Right hindlimb (tissue), 1 donor: ENCODE data around the gene ZMIZ1.

Experiments used
- DNase-seq: peaks from one replicate; pipeline ENCODE4 v3.0.0-alpha.2; 2018

Gene ZMIZ1

DNA sequence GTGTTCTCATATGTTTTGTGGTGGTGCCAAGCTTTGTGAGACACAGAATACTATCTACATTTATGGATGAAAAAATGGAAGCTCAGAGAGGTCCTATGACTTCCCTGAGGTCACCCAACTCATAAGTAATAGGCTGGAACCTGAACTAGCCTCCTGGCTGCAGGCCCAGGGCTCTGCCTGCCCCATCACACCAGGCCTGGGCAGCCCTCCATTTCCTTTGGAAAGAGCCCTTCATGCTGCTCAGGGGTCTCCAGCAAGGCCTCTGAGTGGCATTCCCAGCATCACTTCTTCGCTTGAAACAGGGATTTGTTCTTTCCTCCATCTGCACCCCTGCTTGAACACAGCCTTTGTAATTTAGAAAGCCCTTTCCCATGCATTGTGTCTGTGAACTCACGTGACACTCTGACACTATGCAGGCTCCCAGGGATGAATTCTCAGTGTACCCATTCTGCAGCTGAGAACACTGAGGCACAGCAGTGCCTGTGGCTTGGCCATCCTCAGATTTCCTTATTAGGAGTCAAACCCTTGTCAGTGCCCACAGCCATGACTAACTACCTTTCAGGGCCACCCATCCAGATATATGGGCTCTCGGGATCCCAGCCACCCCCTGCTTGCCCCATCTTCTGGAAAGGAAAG lies 150.7 kb downstream of the ZMIZ1 start:
- no peak for DNase-seq

DNA sequence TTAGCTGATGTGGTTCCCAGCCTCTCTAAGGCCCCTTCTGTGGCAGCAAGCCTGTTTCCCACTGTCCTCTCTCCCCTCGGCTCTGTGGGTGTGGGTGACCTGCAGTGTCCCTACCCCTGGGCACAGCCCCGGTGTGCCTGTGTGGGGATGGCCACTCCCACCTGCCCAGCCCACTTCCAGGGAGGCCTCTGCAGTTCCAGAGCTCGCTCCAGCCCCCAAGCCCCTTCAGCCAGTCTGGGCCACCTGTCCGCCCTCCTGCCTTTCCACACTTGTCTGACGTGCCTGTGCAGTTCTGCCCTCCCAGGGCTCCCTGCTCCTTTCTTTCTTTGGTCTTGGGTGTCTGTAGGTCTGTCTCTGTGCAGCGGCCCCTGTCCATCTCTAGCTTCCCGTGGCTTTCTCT lies 151.5 kb downstream of the ZMIZ1 start:
- no peak for DNase-seq

GRCh38 chr10:79221110-79222051 lies 152.6 kb downstream of the ZMIZ1 start:
- peak; percentile 94 for DNase-seq

GRCh38 chr10:79222186-79222585 lies 153.4 kb downstream of the ZMIZ1 start:
- no peak for DNase-seq

- peak; percentile 66 for DNase-seq
Measured at GRCh38 chr10:79223091-79224048, 154.6 kb downstream of the ZMIZ1 start.

- no peak for DNase-seq
Measured at GRCh38 chr10:79224263-79224949, 155.6 kb downstream of the ZMIZ1 start.

- no peak for DNase-seq
Measured at GRCh38 chr10:79224992-79225391, 156.2 kb downstream of the ZMIZ1 start.

GRCh38 chr10:79226391-79227245 lies 157.9 kb downstream of the ZMIZ1 start:
- no peak for DNase-seq

DNA sequence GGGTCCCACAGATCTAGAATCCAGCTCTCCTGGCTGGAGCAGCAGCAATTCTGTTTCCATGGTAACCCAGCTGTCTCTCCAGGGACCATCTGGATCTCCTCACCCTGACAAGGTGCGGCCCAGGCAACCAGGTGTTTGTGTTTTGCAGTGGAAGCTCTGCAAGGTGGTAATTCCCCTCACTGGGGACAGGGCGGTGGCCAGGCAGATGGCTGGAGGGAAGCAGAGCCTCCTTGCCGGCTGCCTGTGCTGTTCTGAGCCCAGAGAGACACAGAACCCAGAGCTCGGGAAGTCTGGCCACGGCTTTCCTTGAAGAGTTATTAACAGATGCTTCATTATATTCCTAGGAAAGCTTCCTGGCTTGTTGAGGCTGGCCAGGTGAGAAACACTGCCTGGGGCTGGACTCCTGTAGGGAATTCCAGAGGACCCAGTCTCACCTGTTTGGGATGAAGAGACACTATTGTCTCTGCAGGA lies 160.3 kb downstream of the ZMIZ1 start:
- DNase-seq, result peak; percentile 62

GRCh38 chr10:79229830-79230327 lies 161.1 kb downstream of the ZMIZ1 start:
- no peak for DNase-seq

GRCh38 chr10:79230328-79230830 lies 161.6 kb downstream of the ZMIZ1 start:
- peak; percentile 86 for DNase-seq

GRCh38 chr10:79230850-79231249 lies 162.1 kb downstream of the ZMIZ1 start:
- no peak for DNase-seq

DNA sequence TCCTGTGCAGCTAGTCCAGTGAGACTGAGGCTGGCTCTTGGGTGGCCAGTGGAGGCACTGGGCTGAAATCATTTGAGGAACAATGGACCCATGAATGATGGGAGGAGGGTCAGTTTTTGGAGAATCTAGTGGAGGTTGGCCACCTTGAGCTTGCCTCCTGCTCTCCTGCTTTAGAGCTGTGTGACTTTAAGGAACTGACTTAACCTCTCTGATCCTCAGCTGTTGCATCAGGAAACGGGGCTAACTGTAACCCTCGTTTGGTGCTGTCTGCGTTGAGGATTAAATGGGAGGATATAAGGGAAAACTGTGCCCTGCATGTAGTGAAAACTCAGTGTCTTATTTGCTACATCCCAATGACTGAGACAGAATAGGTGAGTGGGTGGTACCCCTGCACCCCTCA lies 163.1 kb downstream of the ZMIZ1 start:
- no peak for DNase-seq

- no peak for DNase-seq
Measured at GRCh38 chr10:79232864-79233263, 164.1 kb downstream of the ZMIZ1 start.

DNA sequence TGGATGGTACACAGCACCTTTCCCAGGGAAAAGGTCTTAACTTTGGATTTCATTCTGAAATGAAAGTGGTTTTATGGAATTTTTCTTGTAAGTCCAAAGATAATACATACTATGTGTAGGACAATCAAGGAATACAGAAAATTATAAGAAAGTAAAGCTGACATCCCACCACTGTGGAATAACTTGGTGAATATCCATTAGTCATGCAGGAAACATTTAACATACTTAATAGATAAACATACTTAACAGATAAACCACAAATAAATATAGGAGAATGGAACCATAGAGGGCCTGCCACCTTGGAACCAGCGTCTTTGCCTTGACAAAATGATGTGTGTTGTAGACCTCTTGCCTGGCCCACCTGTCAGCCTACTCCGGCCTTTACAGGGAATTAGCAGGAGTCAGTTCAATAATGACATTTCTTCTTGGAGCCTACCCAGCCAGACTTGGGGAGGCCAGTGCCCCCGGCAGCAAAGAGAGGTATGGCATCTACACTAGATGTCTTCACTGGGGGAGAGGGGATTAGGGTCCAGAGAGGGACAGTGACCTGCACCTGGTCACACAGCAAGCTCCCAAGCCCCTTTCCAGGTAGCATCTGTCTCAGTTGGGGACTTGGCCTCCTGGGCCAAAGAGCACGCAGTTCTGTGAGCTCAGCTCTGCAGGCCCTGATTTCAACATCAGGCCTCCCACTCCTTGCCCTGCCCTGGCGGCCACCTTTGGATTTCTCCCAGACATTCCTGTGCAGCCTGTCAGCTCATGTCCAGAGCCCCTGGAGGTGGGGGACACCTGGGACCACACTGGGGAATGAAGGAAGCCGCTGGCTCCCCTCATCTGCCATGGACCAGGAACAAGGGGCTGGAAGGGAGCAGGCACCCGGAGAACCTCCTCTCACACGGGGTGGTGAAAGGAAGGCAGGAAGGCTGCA lies 165.9 kb downstream of the ZMIZ1 start:
- no peak for DNase-seq

DNA sequence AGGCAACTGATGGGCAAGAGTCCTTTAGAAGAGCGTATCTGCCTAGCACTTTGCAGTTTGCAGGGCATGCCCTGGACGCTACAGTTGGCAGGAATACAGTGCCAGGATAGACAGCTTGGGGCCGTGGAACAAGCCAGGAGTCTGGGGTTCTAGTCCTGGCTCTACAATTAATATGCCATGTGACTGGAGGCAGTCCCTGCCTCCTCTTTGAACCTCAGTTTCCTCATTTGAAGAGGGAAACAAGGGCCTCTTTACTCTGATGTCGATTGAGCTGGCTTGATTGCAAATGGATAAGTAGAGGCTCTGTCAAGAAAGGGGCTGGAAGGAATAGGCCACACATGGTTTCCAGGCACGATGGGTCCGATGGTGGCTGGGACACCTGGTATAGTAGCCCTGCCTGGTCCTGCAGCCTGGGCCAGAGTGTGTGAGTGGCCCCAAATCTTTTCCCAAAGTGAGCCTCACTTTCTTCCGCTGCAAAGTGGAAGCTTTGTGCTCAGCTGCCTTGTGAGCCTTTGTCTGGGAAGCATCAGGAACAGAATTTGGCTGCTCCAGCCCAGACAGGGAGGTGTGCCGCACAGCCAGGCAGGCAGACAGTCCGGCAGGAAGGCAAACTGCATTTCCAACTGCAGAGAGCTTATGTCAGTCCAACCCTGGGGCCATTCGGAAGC lies 167.1 kb downstream of the ZMIZ1 start:
- DNase-seq, result no peak

DNA sequence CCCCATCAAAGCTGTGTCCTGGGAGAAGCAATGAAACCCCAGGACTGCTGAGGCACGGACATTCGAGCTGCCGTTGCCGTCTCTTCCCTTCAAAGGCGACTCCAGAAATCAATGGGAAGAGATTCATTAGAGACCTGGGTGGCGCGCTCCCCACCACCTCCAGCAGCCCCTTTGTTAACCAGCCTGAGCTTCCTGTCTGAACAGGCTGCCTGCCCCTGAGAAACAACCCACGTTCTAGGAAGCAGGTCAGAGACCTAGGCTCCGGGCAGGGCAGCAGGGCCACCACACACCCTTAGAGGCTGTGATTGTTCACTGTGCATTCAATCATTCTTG lies 167.6 kb downstream of the ZMIZ1 start:
- no peak for DNase-seq

GRCh38 chr10:79237454-79238157 lies 168.8 kb downstream of the ZMIZ1 start:
- DNase-seq, result no peak

- no peak for DNase-seq
Measured at GRCh38 chr10:79238158-79238520, 169.4 kb downstream of the ZMIZ1 start.
